Left ventricle myocardium inferior (tissue), 1 donor: Measurements from ENCODE around the gene RBM22. TPM values are rescaled to one million over a fixed set of nuclear protein-coding genes. Genes with fewer than 3 reads are reported as not detected.

ENCODE experiments used
- DNase-seq: peaks from one replicate; pipeline ENCODE4 v3.0.0-alpha.2; 2020
- H3K27ac ChIP-seq: fragments of 200-600 bp; replicated peaks from 2 replicates; pipeline ENCODE4 v1.8.0; 2021
- H3K27me3 ChIP-seq: fragments of 200-600 bp; 2 replicates; pipeline ENCODE4 v1.8.0; 2021; ENCODE audit warnings: low read depth
- H3K36me3 ChIP-seq: fragments of 200-600 bp; 2 replicates; pipeline ENCODE4 v1.8.0; 2021
- H3K4me1 ChIP-seq: fragments of 200-600 bp; 2 replicates; pipeline ENCODE4 v1.8.0; 2021
- H3K4me3 ChIP-seq: fragments of 200-600 bp; 2 replicates; pipeline ENCODE4 v1.8.0; 2021; ENCODE audit warnings: mild to moderate bottlenecking, moderate library complexity
- H3K9me3 ChIP-seq: fragments of 200-600 bp; replicated peaks from 2 replicates; pipeline ENCODE4 v1.8.0; 2021
- CTCF ChIP-seq: fragments of 200-600 bp; IDR thresholded peaks from 2 replicates; pipeline ENCODE4 v1.8.0; 2021; ENCODE audit warnings: antibody characterized with exemption, mild to moderate bottlenecking, borderline replicate concordance
- intact Hi-C: fragments of 100-400 bp; cut with micrococcal nuclease; formaldehyde crosslinking; loops from one replicate; pipeline ENCODE4 v1.11.0; 2022
- total RNA-seq: library from RNA; stranded (reverse); fragmentation: NEBNext Ultra II Directional; extraction: Animal tissue kit (Norgen Biotek cat#: 25700); gene quantifications from one replicate; pipeline ENCODE4 v1.2.1, GENCODE V29; 2021
- donor health status: DM: no; HTN: yes; CAD: no; lungs with severe emphysema.

The RBM22 gene
- total RNA-seq, 1 donor from 2014 or later: 25.2 TPM

GRCh38 chr5:150648294-150649107 is 52.4 kb downstream of the RBM22 start:
- peak overlapping the region; percentile 35 for H3K4me3 ChIP-seq
- H3K27ac ChIP-seq: peak overlapping the region; percentile 97
- no peak for DNase-seq
- no peak for TF ChIP-seq CTCF
- peaks cover 47% of the 10 kb centered on the region for H3K36me3 ChIP-seq
- H3K4me1 ChIP-seq: peaks cover 100% of the 10 kb centered on the region
- H3K9me3 ChIP-seq: no peaks in the 10 kb centered on the region
- intact Hi-C loops: no loop called here
- H3K27me3 ChIP-seq: no peaks in the 10 kb centered on the region

- intact Hi-C loops: no loop called here
- peak; percentile 85 for DNase-seq
- H3K4me3 ChIP-seq: peak overlapping the region; percentile 35
- peak overlapping the region; percentile 97 for H3K27ac ChIP-seq
- no peak for TF ChIP-seq CTCF
- no peaks in the 10 kb centered on the region for H3K9me3 ChIP-seq
- peaks cover 45% of the 10 kb centered on the region for H3K36me3 ChIP-seq
- H3K27me3 ChIP-seq: no peaks in the 10 kb centered on the region
- peaks cover 100% of the 10 kb centered on the region for H3K4me1 ChIP-seq
These were observed 53.3 kb downstream of the RBM22 start for GRCh38 chr5:150647275-150648251.

GRCh38 chr5:150645070-150645700 is 55.7 kb downstream of the RBM22 start:
- Histone ChIP-seq H3K9me3 (no peaks in the 10 kb centered on the region), H3K36me3 (peaks cover 22% of the 10 kb centered on the region), H3K4me1 (peaks cover 100% of the 10 kb centered on the region), H3K27ac (peak overlapping the region; percentile 97), H3K27me3 (no peaks in the 10 kb centered on the region), H3K4me3 (peak overlapping the region; percentile 66)
- no peak for TF ChIP-seq CTCF
- peak; percentile 78 for DNase-seq
- intact Hi-C loops: no loop called here

- no peaks in the 10 kb centered on the region for H3K9me3 ChIP-seq
- H3K36me3 ChIP-seq: peaks cover 16% of the 10 kb centered on the region
- peak overlapping the region; percentile 66 for H3K4me3 ChIP-seq
- DNase-seq: peak; percentile 65
- peak overlapping the region; percentile 97 for H3K27ac ChIP-seq
- peaks cover 100% of the 10 kb centered on the region for H3K4me1 ChIP-seq
- no peak for TF ChIP-seq CTCF
- no peaks in the 10 kb centered on the region for H3K27me3 ChIP-seq
- intact Hi-C loops: no loop called here
These were observed 56.3 kb downstream of the RBM22 start for GRCh38 chr5:150644514-150644913.

- intact Hi-C loops: no loop called here
- peak; percentile 8 for DNase-seq
- Histone ChIP-seq H3K36me3 (peaks cover 11% of the 10 kb centered on the region), H3K4me1 (peaks cover 100% of the 10 kb centered on the region), H3K27ac (peak overlapping the region; percentile 97), H3K9me3 (no peaks in the 10 kb centered on the region), H3K4me3 (peak overlapping the region; percentile 66), H3K27me3 (no peaks in the 10 kb centered on the region)
- TF ChIP-seq CTCF: no peak
These were observed 56.8 kb downstream of the RBM22 start for GRCh38 chr5:150644058-150644457.
